HCT116 (cell line): ENCODE data around the gene F7. TPM values are rescaled to one million over a fixed set of nuclear protein-coding genes. Genes with fewer than 3 reads are reported as not detected.

Source experiments
- ATAC-seq: fragments of 200-7000 bp; cut with Tn5 transposase; 2 replicates; pipeline ENCODE4 v1.9.1; 2020; ENCODE audit warnings: mild to moderate bottlenecking, moderate library complexity
- BruUV-seq: library from RNA; stranded (reverse); fragments of 400-500 nt; replicated peaks from 2 replicates; lab custom pipeline; 2021; lab: Mats Ljungman, UMichigan
- CTCF ChIA-PET: fragments of 300-600 bp; sonication (Branson Sonifier 250); formaldehyde crosslinking; loops from one replicate; lab custom pipeline; 2021; ENCODE audit warnings: antibody characterized with exemption; lab: Charles Lee
- POLR2A ChIA-PET: fragments of 300-600, 350-600 bp; sonication (Branson Sonifier 250); formaldehyde crosslinking; loops from one replicate; lab custom pipeline; 2021; ENCODE audit warnings: antibody characterized with exemption; lab: Charles Lee
- RAD21 ChIA-PET, 2 experiments: fragments of 300-600 bp; sonication (Branson Sonifier 250); formaldehyde crosslinking; loops; one replicate each; lab custom pipeline; 2023; ENCODE audit warnings: low total read pairs in 2 of 2; ENCODE audit not compliant: uncharacterized antibody in 2 of 2, unreplicated experiment in 2 of 2, low non-redundant PET in 1 of 2; lab: Charles Lee
- DNase-seq: peaks from one replicate; pipeline ENCODE4 v3.0.0-alpha.2; 2010; ENCODE audit warnings: low read depth, low spot score
- H2AFZ ChIP-seq: fragments of 200-600 bp; shearing (Covaris generic), sonication (generic); 2 replicates; pipeline ENCODE4 v1.6.1; 2017; ENCODE audit warnings: low read depth, mixed run types, mixed read lengths, antibody characterized with exemption, low read length; ENCODE audit not compliant: poor library complexity, severe bottlenecking
- H3K27ac ChIP-seq: 2 replicates; pipeline ENCODE4 v1.5.1; 2012; ENCODE audit warnings: low read depth, low read length
- H3K27me3 ChIP-seq: fragments of 200-600 bp; sonication (generic); 2 replicates; pipeline ENCODE4 v1.6.1; 2016; ENCODE audit warnings: mixed run types, low read length, mixed read lengths; ENCODE audit not compliant: insufficient read depth
- H3K36me3 ChIP-seq, 2 experiments: fragments of 200-500 bp in 1 of 2; fragments of 200-600 bp in 1 of 2; sonication (Bioruptor generic) in 1 of 2; sonication (generic) in 1 of 2; 2 replicates each; pipeline versions ENCODE4 v1.5.1 to v1.6.1; 2014 to 2016; ENCODE audit warnings: low read length in 2 of 2, inconsistent platforms in 1 of 2, mixed read lengths in 1 of 2, mixed run types in 1 of 2; ENCODE audit not compliant: insufficient read depth in 2 of 2, control insufficient read depth in 1 of 2
- H3K4me1 ChIP-seq, 2 experiments: fragments of 200-600 bp in 1 of 2; sonication (generic) in 1 of 2; 2 replicates each; pipeline versions ENCODE4 v1.5.1 to v1.6.1; 2012 to 2017; ENCODE audit warnings: low read length in 2 of 2, inconsistent platforms in 1 of 2, mild to moderate bottlenecking in 1 of 2, mixed read lengths in 1 of 2, mixed run types in 1 of 2, moderate library complexity in 1 of 2; ENCODE audit not compliant: insufficient read depth in 2 of 2, control insufficient read depth in 1 of 2
- H3K4me2 ChIP-seq: fragments of 200-600 bp; sonication (generic); 2 replicates; pipeline ENCODE4 v1.6.1; 2017; ENCODE audit warnings: mixed run types, low read length, mixed read lengths
- H3K4me3 ChIP-seq, 2 experiments: fragments of 200-600 bp in 1 of 2; sonication (generic) in 1 of 2; replicated peaks in 1 of 2; 2 replicates each; pipeline ENCODE4 v1.5.1; 2011 to 2016; ENCODE audit warnings: low read length in 2 of 2, control low read depth in 1 of 2, low read depth in 1 of 2, mild to moderate bottlenecking in 1 of 2, mixed read lengths in 1 of 2, mixed run types in 1 of 2
- H3K79me2 ChIP-seq: fragments of 200-600 bp; sonication (generic); 2 replicates; pipeline ENCODE4 v1.6.1; 2017; ENCODE audit warnings: mild to moderate bottlenecking, mixed run types, low read length, moderate library complexity, mixed read lengths; ENCODE audit not compliant: insufficient read depth
- H3K9ac ChIP-seq: fragments of 200-600 bp; sonication (generic); 2 replicates; pipeline ENCODE4 v1.6.1; 2016; ENCODE audit warnings: low read length, mixed read lengths
- H3K9me2 ChIP-seq: fragments of 200-600 bp; sonication (generic), shearing (Covaris generic); 2 replicates; pipeline ENCODE4 v1.6.1; 2017; ENCODE audit warnings: mixed run types, mild to moderate bottlenecking, moderate library complexity; ENCODE audit not compliant: insufficient read depth
- H3K9me3 ChIP-seq, 2 experiments: fragments of 200-500 bp in 1 of 2; fragments of 200-600 bp in 1 of 2; sonication (Bioruptor generic) in 1 of 2; sonication (generic) in 1 of 2; 2 replicates each; pipeline ENCODE4 v1.6.1; 2014 to 2017; ENCODE audit warnings: low read length in 2 of 2, mixed read lengths in 2 of 2, inconsistent platforms in 1 of 2, low read depth in 1 of 2, mild to moderate bottlenecking in 1 of 2, mixed run types in 1 of 2, moderate library complexity in 1 of 2; ENCODE audit not compliant: control insufficient read depth in 1 of 2, insufficient read depth in 1 of 2
- H4K20me1 ChIP-seq: fragments of 200-600 bp; sonication (generic), shearing (Covaris generic); 2 replicates; pipeline ENCODE4 v1.6.1; 2017; ENCODE audit warnings: mixed run types, mild to moderate bottlenecking, moderate library complexity; ENCODE audit not compliant: insufficient read depth
- CBX3 ChIP-seq: IDR thresholded peaks from 2 replicates; pipeline ENCODE4 v1.6.1; 2012; ENCODE audit warnings: low read depth
- EGR1 ChIP-seq: IDR thresholded peaks from 2 replicates; pipeline ENCODE4 v1.6.1; 2012; ENCODE audit warnings: low read depth
- ELF1 ChIP-seq: IDR thresholded peaks from 2 replicates; pipeline ENCODE4 v1.6.1; 2012; ENCODE audit warnings: low read depth, borderline replicate concordance
- EZH2phosphoT487 ChIP-seq: fragments of 200-600 bp; IDR thresholded peaks from 2 replicates; pipeline ENCODE4 v1.6.1; 2018; ENCODE audit warnings: antibody characterized with exemption, borderline replicate concordance
- FOSL1 ChIP-seq: IDR thresholded peaks from 2 replicates; pipeline ENCODE4 v1.6.1; 2012; ENCODE audit warnings: low read depth
- JUND ChIP-seq: IDR thresholded peaks from 2 replicates; pipeline ENCODE4 v1.6.1; 2012
- POLR2A ChIP-seq: IDR thresholded peaks from 2 replicates; pipeline ENCODE4 v1.7.0; 2011; ENCODE audit warnings: borderline replicate concordance; ENCODE audit not compliant: insufficient read depth, insufficient read length; ENCODE audit errors: extremely low read depth
- POLR2AphosphoS5 ChIP-seq: IDR thresholded peaks from 2 replicates; pipeline ENCODE4 v1.6.1; 2011; ENCODE audit warnings: mild to moderate bottlenecking, low read depth, low read length, moderate library complexity
- RAD21 ChIP-seq: IDR thresholded peaks from 2 replicates; pipeline ENCODE4 v1.6.1; 2012; ENCODE audit warnings: low read depth, mild to moderate bottlenecking
- SIN3A ChIP-seq: IDR thresholded peaks from 2 replicates; pipeline ENCODE4 v1.6.1; 2012; ENCODE audit warnings: low read depth
- SP1 ChIP-seq: IDR thresholded peaks from 2 replicates; pipeline ENCODE4 v1.6.1; 2012; ENCODE audit warnings: low read depth
- SRF ChIP-seq: IDR thresholded peaks from 2 replicates; pipeline ENCODE4 v1.6.1; 2012; ENCODE audit warnings: low read depth
- TCF7L2 ChIP-seq: IDR thresholded peaks from 2 replicates; pipeline ENCODE4 v1.7.0; 2011; ENCODE audit warnings: borderline replicate concordance, inconsistent platforms; ENCODE audit not compliant: insufficient read depth, insufficient read length; ENCODE audit errors: extremely low read depth
- YY1 ChIP-seq: IDR thresholded peaks from 2 replicates; pipeline ENCODE4 v1.6.1; 2011; ENCODE audit warnings: low read length, low read depth, moderate library complexity, mild to moderate bottlenecking; ENCODE audit not compliant: insufficient replicate concordance; ENCODE audit errors: extremely low read depth
- ZFX ChIP-seq: fragments of 450-650 bp; IDR thresholded peaks from 2 replicates; pipeline ENCODE4 v1.6.1; 2017
- ZNF274 ChIP-seq: fragments of 200-500 bp; sonication (Bioruptor generic); IDR thresholded peaks from 2 replicates; pipeline ENCODE4 v1.6.1; 2014; ENCODE audit warnings: mild to moderate bottlenecking, low read depth, low read length, inconsistent platforms
- intact Hi-C: fragments of 100-400 bp; cut with micrococcal nuclease; formaldehyde crosslinking; loops from 2 replicates; pipeline ENCODE4 v1.10.0; 2022
- total RNA-seq: library from RNA; stranded (reverse); gene quantifications from one replicate; pipeline ENCODE4 v1.2.1, GENCODE V29; 2021; ENCODE audit not compliant: unreplicated experiment
- TF ChIP-seq, protein P1 (sequence below): IDR thresholded peaks from 2 replicates; pipeline ENCODE4 v1.6.1; 2012
- TF ChIP-seq, protein P2 (sequence below), 3 experiments: fragments of 200-600 bp in 1 of 3; sonication (generic) in 1 of 3; IDR thresholded peaks in 2 of 3; conservative IDR thresholded peaks in 1 of 3; 2 replicates each; pipeline ENCODE4 v1.5.1; 2012 to 2017; ENCODE audit warnings: low read depth in 2 of 3, low read length in 2 of 3, antibody characterized with exemption in 1 of 3, borderline replicate concordance in 1 of 3, control low read depth in 1 of 3, mild to moderate bottlenecking in 1 of 3, mixed read lengths in 1 of 3, mixed run types in 1 of 3, moderate library complexity in 1 of 3; ENCODE audit not compliant: insufficient read depth in 1 of 3
- TF ChIP-seq, protein P3 (sequence below): IDR thresholded peaks from 2 replicates; pipeline ENCODE4 v1.6.1; 2012

Gene F7
- total RNA-seq, 1 experiment from 2014 or later: not detected

DNA sequence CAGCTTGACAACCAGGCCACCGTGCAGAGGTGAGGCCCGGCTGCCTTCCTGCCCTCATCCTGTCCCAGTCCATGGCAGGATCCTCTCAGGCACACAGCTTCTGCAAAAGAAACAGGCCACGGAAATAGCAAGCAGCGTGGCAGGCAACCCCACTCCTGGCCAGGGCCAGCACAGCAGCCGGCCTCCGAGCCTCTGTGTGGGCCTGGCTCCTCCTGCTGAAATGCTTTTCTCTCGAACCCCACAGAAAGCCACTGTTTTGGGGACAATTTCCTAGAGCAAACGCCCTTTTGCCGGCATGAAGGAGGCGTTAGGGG lies 39.5 kb upstream of the F7 start:
- H3K4me3 ChIP-seq: no peak overlapping the region

DNA sequence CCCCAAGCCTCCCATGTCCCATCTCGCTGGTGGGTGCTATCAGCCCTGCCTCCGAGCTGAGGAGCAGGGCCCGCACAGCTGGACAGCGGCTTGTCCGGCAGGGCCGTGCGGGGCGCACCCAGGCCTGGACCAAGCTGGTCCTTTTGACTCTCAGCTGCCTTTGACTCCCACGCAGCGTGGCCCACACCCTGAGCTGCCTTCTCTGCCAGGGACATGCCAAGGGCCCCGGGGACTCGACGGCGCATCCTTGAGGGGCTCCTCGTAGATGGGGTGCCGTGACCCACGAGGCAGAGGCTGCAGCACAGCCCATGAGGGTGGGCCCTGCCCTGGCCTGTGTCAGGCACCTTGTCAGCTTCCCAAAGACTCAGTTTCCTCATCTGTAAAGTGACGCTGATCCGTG lies 38.8 kb upstream of the F7 start:
- ChIA-PET CTCF (no interaction called here), RAD21 (no interaction called here)
- no peak overlapping the region for H3K9ac ChIP-seq

More for the DNA sequence above, 39.5 kb upstream of the F7 start:
- Histone ChIP-seq H3K27me3 (peaks cover 5% of the 10 kb centered on the region; the same call in 1 of the 2 replicates), H3K9ac (no peak overlapping the region), H3K9me2 (no peaks in the 10 kb centered on the region), H3K9me3 (no peaks in the 10 kb centered on the region), H4K20me1 (no peaks in the 10 kb centered on the region), H2AFZ (no peak overlapping the region), H3K36me3 (no peaks in the 10 kb centered on the region), H3K79me2 (no peaks in the 10 kb centered on the region), H3K27ac (no peak overlapping the region), H3K4me2 (no peak overlapping the region), H3K4me1 (peaks cover 30 to 33% of the 10 kb centered on the region in 2 experiments)
- BruUV-seq: no TSS peak
- DNase-seq: no peak
- intact Hi-C loops: no loop called here
- ChIA-PET RAD21 (no interaction called here), POLR2A (no interaction called here), CTCF (no interaction called here)
- TF ChIP-seq SIN3A (no peak), ZNF274 (no peak), ZFX (no peak), JUND (no peak), EGR1 (no peak), POLR2A (no peak)
- TF ChIP-seq, protein P1, sequence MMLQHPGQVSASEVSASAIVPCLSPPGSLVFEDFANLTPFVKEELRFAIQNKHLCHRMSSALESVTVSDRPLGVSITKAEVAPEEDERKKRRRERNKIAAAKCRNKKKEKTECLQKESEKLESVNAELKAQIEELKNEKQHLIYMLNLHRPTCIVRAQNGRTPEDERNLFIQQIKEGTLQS: no peak
- TF ChIP-seq, protein P2, sequence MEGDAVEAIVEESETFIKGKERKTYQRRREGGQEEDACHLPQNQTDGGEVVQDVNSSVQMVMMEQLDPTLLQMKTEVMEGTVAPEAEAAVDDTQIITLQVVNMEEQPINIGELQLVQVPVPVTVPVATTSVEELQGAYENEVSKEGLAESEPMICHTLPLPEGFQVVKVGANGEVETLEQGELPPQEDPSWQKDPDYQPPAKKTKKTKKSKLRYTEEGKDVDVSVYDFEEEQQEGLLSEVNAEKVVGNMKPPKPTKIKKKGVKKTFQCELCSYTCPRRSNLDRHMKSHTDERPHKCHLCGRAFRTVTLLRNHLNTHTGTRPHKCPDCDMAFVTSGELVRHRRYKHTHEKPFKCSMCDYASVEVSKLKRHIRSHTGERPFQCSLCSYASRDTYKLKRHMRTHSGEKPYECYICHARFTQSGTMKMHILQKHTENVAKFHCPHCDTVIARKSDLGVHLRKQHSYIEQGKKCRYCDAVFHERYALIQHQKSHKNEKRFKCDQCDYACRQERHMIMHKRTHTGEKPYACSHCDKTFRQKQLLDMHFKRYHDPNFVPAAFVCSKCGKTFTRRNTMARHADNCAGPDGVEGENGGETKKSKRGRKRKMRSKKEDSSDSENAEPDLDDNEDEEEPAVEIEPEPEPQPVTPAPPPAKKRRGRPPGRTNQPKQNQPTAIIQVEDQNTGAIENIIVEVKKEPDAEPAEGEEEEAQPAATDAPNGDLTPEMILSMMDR (IDR thresholded peaks at IDR 0.05 in 2 of 3, conservative IDR thresholded peaks at IDR 0.05 in 1 of 3; ENCODE audit: borderline replicate concordance in 1 of 3, insufficient read depth in 1 of 3, low read depth in 2 of 3, low read length in 2 of 3): no peak
- no peak for ATAC-seq

More for the DNA sequence above, 38.8 kb upstream of the F7 start:
- DNase-seq (no peak), ATAC-seq (no peak)
- Histone ChIP-seq H3K9me3 (no peaks in the 10 kb centered on the region), H3K36me3 (no peaks in the 10 kb centered on the region), H2AFZ (no peak overlapping the region), H3K9me2 (no peaks in the 10 kb centered on the region), H4K20me1 (no peaks in the 10 kb centered on the region), H3K4me3 (no peak overlapping the region), H3K79me2 (no peaks in the 10 kb centered on the region), H3K4me1 (peaks cover 30 to 33% of the 10 kb centered on the region in 2 experiments), H3K27ac (no peak overlapping the region), H3K27me3 (peaks cover 12% of the 10 kb centered on the region; the same call in 1 of the 2 replicates), H3K4me2 (peak overlapping the region; percentile 49)
- POLR2A ChIA-PET: no interaction called here
- TF ChIP-seq POLR2A (no peak), SIN3A (no peak), ZFX (no peak), ELF1 (no peak), FOSL1 (no peak), POLR2AphosphoS5 (no peak), TCF7L2 (no peak), RAD21 (no peak), CBX3 (no peak), SP1 (no peak), EGR1 (no peak), SRF (no peak), YY1 (no peak), EZH2phosphoT487 (no peak)
- TF ChIP-seq, protein P1: no peak
- TF ChIP-seq, protein P3, sequence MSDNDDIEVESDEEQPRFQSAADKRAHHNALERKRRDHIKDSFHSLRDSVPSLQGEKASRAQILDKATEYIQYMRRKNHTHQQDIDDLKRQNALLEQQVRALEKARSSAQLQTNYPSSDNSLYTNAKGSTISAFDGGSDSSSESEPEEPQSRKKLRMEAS: no peak
- no TSS peak for BruUV-seq
- intact Hi-C loops: no loop called here
